ENCODE measurements around the gene ADM2.
A peak's percentile ranks its signal among the peaks of the same experiment; 100 is the strongest.

GRCh38 chr22:50473088-50473487 is 8.3 kb upstream of the ADM2 start:
- TF ChIP-seq CTCF (IDR thresholded peaks at IDR 0.05) (peak in 3 of 6 experiments; percentile 14 to 42 (median 32)), POLR2A (IDR thresholded peaks at IDR 0.05) (no peak)
